ENCODE measurements around the gene RNF180.

Gene RNF180

DNA sequence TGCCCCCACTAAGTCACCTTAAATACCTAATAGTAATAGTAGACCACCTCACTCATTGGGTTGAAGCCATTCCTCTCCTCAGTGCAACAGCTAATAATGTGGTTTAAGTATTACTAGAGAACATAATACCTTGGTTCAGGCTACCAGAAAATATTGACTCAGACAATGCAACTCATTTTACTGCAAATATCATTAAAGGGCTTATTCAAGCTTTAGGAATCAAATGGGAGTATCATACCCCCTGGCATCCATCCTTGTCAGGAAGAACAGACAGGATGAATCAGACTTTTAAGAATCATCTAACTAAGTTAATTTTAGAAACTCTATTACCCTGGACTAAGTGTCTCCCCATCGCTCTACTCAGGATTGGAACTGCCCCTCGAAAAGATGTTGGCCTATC lies 6.8 kb upstream of the RNF180 start:
- H3K4me3 ChIP-seq (ENCODE audit: low read length) = no peak overlapping the region
- H3K9me3 ChIP-seq (ENCODE audit: control insufficient read depth, low read depth, low read length) = peaks cover 3% of the 10 kb centered on the region
- no peaks in the 10 kb centered on the region for H3K4me1 ChIP-seq (ENCODE audit: control insufficient read depth, low read depth, low read length)
- H3K27me3 ChIP-seq (ENCODE audit: control insufficient read depth, insufficient read depth, low read length) = no peaks in the 10 kb centered on the region
- no peak overlapping the region for H3K9ac ChIP-seq (ENCODE audit: low read length)
- no peaks in the 10 kb centered on the region for H3K36me3 ChIP-seq (ENCODE audit: control insufficient read depth, low read depth, low read length)
- no peak overlapping the region for H3K27ac ChIP-seq (ENCODE audit: low read length)

DNA sequence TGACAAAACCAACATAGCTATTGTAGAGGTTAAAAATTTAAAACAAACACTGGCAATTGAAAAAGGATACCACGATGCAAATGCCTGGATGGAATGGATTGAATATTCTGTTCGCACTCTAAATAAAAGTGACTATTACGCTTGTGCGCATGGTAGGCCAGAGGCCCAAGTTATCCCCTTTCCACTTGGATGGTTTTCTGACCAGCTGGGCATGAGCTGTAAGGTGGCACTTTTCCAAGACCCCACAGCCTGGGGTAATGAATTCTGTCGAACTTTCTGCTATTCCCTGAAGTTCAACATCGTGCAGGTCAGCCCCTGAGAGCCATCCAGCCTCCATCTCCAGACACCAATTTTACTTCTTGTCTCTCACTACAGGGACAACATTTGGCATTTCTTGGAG lies 5.4 kb upstream of the RNF180 start:
- Histone ChIP-seq H3K4me1 (ENCODE audit: control insufficient read depth, low read depth, low read length) (no peaks in the 10 kb centered on the region), H3K9ac (ENCODE audit: low read length) (no peak overlapping the region), H3K4me3 (ENCODE audit: low read length) (no peak overlapping the region), H3K27me3 (ENCODE audit: control insufficient read depth, insufficient read depth, low read length) (peaks cover 12% of the 10 kb centered on the region), H3K9me3 (ENCODE audit: control insufficient read depth, low read depth, low read length) (no peaks in the 10 kb centered on the region), H3K36me3 (ENCODE audit: control insufficient read depth, low read depth, low read length) (no peaks in the 10 kb centered on the region), H3K27ac (ENCODE audit: low read length) (no peak overlapping the region)

DNA sequence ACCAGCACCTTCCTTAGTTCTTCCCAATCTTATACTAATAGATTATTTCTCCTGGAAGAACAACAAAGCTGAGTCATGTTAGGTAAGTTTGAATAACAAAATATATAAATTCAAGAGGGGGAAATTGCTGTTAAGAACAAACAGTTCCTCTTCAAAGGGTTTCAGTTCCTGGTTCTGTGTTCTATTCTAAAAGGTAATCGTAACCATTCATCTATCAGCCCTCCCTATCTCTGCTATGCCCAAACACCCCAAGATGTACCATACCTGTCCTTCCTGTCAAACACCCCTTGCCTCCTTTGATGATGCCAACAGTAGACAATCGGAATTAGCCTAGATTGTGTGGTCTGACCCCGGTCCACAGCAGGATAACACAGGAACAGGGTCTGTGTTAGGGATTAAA lies 4.2 kb upstream of the RNF180 start:
- H3K4me1 ChIP-seq (ENCODE audit: control insufficient read depth, low read depth, low read length) = peaks cover 2% of the 10 kb centered on the region
- H3K9me3 ChIP-seq (ENCODE audit: control insufficient read depth, low read depth, low read length) = no peaks in the 10 kb centered on the region
- no peaks in the 10 kb centered on the region for H3K36me3 ChIP-seq (ENCODE audit: control insufficient read depth, low read depth, low read length)
- H3K9ac ChIP-seq (ENCODE audit: low read length) = no peak overlapping the region
- H3K27me3 ChIP-seq (ENCODE audit: control insufficient read depth, insufficient read depth, low read length) = peaks cover 22% of the 10 kb centered on the region
- no peak overlapping the region for H3K4me3 ChIP-seq (ENCODE audit: low read length)
- no peak overlapping the region for H3K27ac ChIP-seq (ENCODE audit: low read length)

DNA sequence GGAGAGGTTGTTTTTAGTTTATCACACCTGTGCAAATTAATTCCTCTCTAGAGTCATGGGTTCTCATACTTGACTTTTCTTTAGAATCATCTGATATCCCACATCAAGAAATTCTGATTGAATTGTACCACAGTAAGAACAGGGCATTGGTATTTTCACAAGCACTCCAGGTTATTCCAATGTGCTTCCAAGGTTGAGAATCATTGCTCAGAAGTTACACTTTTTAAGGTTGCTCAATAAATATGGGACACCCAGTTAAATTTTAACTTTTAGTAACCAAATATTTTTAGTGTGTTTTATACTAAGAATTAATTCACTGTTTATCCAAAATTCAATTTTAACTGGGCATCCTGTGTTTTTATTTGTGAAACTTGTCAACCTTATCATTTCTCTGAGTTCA lies 2.5 kb upstream of the RNF180 start:
- no peak overlapping the region for H3K4me3 ChIP-seq (ENCODE audit: low read length)
- no peaks in the 10 kb centered on the region for H3K36me3 ChIP-seq (ENCODE audit: control insufficient read depth, low read depth, low read length)
- H3K4me1 ChIP-seq (ENCODE audit: control insufficient read depth, low read depth, low read length) = peaks cover 3% of the 10 kb centered on the region
- peaks cover 32% of the 10 kb centered on the region for H3K27me3 ChIP-seq (ENCODE audit: control insufficient read depth, insufficient read depth, low read length)
- H3K9me3 ChIP-seq (ENCODE audit: control insufficient read depth, low read depth, low read length) = no peaks in the 10 kb centered on the region
- H3K9ac ChIP-seq (ENCODE audit: low read length) = no peak overlapping the region
- no peak overlapping the region for H3K27ac ChIP-seq (ENCODE audit: low read length)

DNA sequence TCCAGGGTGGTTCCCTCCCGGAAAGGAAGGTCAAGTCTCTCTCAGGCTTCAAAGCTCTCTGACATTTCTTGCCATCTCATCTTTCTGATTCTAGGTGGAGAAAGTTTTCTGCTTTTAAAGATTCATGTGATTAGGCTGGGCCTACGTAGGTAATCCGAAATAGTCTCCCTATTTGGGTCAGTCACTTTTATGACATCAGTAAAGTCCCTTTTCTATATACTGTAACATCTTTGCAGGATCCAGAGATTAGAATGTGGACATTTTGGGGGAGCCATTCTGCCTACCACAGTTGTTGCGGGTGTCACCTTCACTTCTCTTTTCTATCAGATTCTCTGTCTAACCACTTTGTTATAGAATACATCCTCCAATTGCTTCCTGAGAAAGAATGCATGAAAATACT lies 1.9 kb upstream of the RNF180 start:
- peaks cover 3% of the 10 kb centered on the region for H3K4me1 ChIP-seq (ENCODE audit: control insufficient read depth, low read depth, low read length)
- peaks cover 32% of the 10 kb centered on the region for H3K27me3 ChIP-seq (ENCODE audit: control insufficient read depth, insufficient read depth, low read length)
- no peaks in the 10 kb centered on the region for H3K36me3 ChIP-seq (ENCODE audit: control insufficient read depth, low read depth, low read length)
- H3K4me3 ChIP-seq (ENCODE audit: low read length) = no peak overlapping the region
- no peaks in the 10 kb centered on the region for H3K9me3 ChIP-seq (ENCODE audit: control insufficient read depth, low read depth, low read length)
- H3K9ac ChIP-seq (ENCODE audit: low read length) = no peak overlapping the region
- no peak overlapping the region for H3K27ac ChIP-seq (ENCODE audit: low read length)

DNA sequence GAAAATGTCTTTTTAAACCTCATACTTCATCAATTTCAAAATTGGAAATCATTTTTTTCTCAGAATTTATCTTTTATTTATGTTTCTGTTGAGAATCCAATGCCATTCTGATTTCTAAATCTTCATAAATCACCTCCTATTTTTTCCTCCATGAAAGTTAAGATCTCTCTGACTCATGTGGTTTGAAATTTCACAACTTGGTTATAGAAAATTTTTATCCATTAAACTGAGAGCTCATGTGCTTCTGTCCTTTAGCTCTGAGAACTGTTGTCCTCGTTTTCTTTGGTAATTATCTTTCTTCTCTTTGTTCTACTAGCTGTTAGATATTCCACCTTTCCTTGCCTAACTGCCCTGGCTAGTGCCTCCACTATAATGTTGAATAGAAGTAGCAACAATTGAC lies 1.5 kb upstream of the RNF180 start:
- Histone ChIP-seq H3K4me1 (ENCODE audit: control insufficient read depth, low read depth, low read length) (peaks cover 3% of the 10 kb centered on the region), H3K36me3 (ENCODE audit: control insufficient read depth, low read depth, low read length) (no peaks in the 10 kb centered on the region), H3K27ac (ENCODE audit: low read length) (no peak overlapping the region), H3K9me3 (ENCODE audit: control insufficient read depth, low read depth, low read length) (no peaks in the 10 kb centered on the region), H3K9ac (ENCODE audit: low read length) (no peak overlapping the region), H3K4me3 (ENCODE audit: low read length) (no peak overlapping the region), H3K27me3 (ENCODE audit: control insufficient read depth, insufficient read depth, low read length) (peaks cover 32% of the 10 kb centered on the region)

DNA sequence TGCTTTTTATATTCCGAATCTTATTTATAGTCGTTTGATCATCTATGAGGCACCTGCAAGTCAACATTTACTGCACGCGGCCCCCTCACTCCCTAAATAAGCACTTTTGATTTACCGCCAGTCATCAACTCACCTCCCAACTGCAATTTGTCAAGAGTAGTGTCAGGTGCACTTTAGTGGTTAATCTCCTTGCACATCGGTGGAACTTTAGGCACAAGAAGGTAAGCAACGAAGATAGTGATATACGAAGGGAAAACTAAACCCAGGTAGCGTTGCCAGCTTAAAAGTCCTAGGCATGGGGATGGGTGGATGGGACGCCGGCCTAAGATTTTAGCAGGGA lies 513 bp upstream of the RNF180 start:
- Histone ChIP-seq H3K9me3 (ENCODE audit: control insufficient read depth, low read depth, low read length) (no peaks in the 10 kb centered on the region), H3K27me3 (ENCODE audit: control insufficient read depth, insufficient read depth, low read length) (peaks cover 32% of the 10 kb centered on the region), H3K36me3 (ENCODE audit: control insufficient read depth, low read depth, low read length) (no peaks in the 10 kb centered on the region), H3K27ac (ENCODE audit: low read length) (no peak overlapping the region), H3K9ac (ENCODE audit: low read length) (peak overlapping the region; percentile 66), H3K4me3 (ENCODE audit: low read length) (peak overlapping the region; percentile 86), H3K4me1 (ENCODE audit: control insufficient read depth, low read depth, low read length) (peaks cover 3% of the 10 kb centered on the region)

DNA sequence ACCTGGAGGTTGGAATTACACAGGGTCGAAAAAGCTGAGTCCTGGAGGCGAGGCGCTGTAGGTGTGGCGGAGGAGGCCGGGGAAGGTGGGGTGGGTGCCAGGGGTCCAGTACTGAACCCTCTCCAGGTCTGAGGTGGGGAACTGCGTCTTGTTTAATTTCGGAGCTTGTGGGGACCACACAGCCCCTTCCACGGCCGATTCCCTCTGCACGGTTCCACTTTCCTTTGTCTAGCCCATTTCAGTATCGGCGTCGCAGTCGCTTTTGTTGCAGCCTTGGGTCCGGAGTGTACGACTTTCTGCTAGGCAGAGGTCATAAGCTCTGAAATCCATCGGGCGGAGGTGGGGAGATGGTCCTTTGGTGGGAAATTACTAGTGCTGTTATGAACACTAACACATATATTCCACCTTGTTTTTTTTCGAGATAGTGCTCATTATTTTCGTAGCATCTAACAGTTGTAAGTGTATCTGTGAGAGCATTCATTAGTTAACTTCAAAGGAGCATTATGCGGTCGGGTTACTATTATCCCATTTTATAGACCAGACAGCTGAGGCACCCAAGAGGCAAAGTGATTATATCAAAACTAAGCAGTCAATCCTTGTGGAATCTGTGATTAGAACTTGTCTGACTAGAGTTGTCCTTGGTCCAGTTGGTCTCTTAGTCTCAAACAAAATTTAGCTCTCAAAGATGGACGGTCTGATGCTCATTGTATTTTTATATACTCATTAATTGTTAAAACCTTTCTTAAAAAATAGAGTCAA lies 737 bp downstream of the RNF180 start:
- peak overlapping the region; percentile 66 for H3K9ac ChIP-seq (ENCODE audit: low read length)
- H3K27me3 ChIP-seq (ENCODE audit: control insufficient read depth, insufficient read depth, low read length) = peaks cover 32% of the 10 kb centered on the region
- H3K36me3 ChIP-seq (ENCODE audit: control insufficient read depth, low read depth, low read length) = no peaks in the 10 kb centered on the region
- H3K9me3 ChIP-seq (ENCODE audit: control insufficient read depth, low read depth, low read length) = no peaks in the 10 kb centered on the region
- H3K4me1 ChIP-seq (ENCODE audit: control insufficient read depth, low read depth, low read length) = peaks cover 3% of the 10 kb centered on the region
- H3K4me3 ChIP-seq (ENCODE audit: low read length) = peak overlapping the region; percentile 86
- H3K27ac ChIP-seq (ENCODE audit: low read length) = no peak overlapping the region

DNA sequence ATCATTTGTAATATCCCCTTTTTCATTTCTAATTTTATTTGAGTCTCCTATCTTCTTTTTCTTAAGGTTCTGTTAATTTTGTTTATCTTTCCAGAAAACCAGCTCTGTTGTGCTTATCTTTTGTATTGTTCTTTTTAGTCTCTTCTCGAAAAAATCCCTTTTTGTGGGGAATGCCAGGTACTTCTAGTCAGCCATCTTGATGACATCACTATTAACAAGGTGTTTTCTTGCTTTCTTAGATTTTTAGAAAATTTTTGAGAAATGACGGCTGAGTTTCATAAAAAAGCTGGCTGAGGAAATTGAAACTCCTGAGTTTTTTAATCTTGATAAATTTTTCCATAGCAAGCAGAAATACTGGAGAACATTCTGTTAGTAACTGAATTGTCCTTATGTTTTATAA lies 10.7 kb downstream of the RNF180 start:
- Histone ChIP-seq H3K27me3 (ENCODE audit: control insufficient read depth, insufficient read depth, low read length) (no peaks in the 10 kb centered on the region), H3K27ac (ENCODE audit: low read length) (no peak overlapping the region)

DNA sequence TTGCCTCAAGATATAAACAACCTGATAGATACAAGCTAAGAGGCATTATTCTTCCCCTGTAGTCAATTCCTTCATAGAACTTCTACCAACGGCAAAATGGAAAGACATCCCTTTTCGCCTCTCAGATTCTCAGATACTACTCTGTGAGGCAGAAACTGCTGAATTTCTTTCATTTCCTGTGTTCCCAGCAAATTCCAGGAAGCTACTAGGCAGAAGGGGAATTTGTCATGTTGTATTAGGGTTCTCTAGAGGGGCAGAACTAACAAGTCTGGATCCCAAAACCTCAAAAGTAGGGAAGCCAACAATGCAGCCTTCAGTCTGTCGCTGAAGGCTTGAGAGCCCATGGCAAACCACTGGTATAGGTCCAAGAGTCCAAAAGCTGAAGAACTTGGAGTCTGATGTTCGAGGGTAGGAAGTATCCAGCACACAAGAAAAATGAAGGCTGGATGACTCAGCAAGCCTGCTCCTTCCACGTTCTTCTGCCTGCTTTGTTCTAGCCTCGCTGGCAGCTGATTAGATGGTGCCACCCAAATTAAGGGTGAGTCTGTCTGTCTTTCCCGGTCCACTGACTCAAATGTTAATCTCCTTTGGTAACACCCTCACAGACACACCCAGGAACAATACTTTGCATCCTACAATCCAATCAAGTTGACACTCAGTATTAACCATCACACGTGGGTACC lies 15.2 kb downstream of the RNF180 start:
- Histone ChIP-seq H3K27ac (ENCODE audit: low read length) (no peak overlapping the region), H3K4me1 (ENCODE audit: control insufficient read depth, low read depth, low read length) (no peaks in the 10 kb centered on the region), H3K36me3 (ENCODE audit: control insufficient read depth, low read depth, low read length) (no peaks in the 10 kb centered on the region), H3K27me3 (ENCODE audit: control insufficient read depth, insufficient read depth, low read length) (no peaks in the 10 kb centered on the region), H3K4me3 (ENCODE audit: low read length) (no peak overlapping the region), H3K9me3 (ENCODE audit: control insufficient read depth, low read depth, low read length) (no peaks in the 10 kb centered on the region), H3K9ac (ENCODE audit: low read length) (no peak overlapping the region)

More for the DNA sequence above, 10.7 kb downstream of the RNF180 start:
- Histone ChIP-seq H3K9ac (ENCODE audit: low read length) (no peak overlapping the region), H3K4me1 (ENCODE audit: control insufficient read depth, low read depth, low read length) (no peaks in the 10 kb centered on the region), H3K36me3 (ENCODE audit: control insufficient read depth, low read depth, low read length) (no peaks in the 10 kb centered on the region), H3K4me3 (ENCODE audit: low read length) (no peak overlapping the region), H3K9me3 (ENCODE audit: control insufficient read depth, low read depth, low read length) (no peaks in the 10 kb centered on the region)

DNA sequence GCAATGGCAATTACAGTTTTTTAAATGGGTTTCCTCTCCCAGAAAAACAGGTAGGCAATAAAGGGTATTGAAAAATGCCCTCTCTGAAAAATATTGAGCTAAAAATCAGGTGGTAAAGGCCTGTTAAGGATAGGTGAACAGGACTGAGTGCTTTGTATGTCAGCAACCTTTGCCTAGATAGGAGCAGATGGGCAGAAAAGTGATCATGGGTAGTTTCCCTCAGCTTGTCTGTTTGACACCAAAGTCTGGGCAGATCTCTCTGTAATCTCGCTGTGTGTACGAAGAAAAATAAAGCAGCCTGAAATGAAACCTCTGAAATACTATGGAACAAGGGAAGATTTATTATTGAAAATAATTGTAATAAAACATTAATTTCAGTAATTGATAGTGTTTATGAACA lies 15.8 kb downstream of the RNF180 start:
- Histone ChIP-seq H3K9ac (ENCODE audit: low read length) (no peak overlapping the region), H3K27ac (ENCODE audit: low read length) (no peak overlapping the region), H3K36me3 (ENCODE audit: control insufficient read depth, low read depth, low read length) (no peaks in the 10 kb centered on the region), H3K27me3 (ENCODE audit: control insufficient read depth, insufficient read depth, low read length) (no peaks in the 10 kb centered on the region), H3K4me3 (ENCODE audit: low read length) (no peak overlapping the region), H3K4me1 (ENCODE audit: control insufficient read depth, low read depth, low read length) (no peaks in the 10 kb centered on the region), H3K9me3 (ENCODE audit: control insufficient read depth, low read depth, low read length) (no peaks in the 10 kb centered on the region)

DNA sequence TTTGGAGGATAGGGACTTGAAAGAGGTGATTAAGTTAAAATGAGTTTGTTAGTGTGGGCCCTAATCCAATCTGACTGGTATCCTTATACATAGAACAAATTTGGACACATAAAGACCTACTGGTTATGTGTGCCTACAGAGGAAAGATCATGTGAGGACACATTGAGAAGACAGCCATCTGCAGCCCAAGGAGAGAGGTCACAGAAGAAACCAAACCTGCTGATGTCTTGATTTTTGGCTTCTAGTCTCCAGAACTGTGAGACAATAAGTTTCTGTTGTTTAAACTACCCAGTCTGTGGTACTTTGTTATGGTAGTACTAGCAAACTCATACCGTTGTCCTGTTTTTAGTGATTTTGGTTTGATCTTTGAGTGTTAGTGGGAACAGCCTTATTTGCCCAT lies 18.3 kb downstream of the RNF180 start:
- no peaks in the 10 kb centered on the region for H3K4me1 ChIP-seq (ENCODE audit: control insufficient read depth, low read depth, low read length)
- H3K4me3 ChIP-seq (ENCODE audit: low read length) = no peak overlapping the region
- no peaks in the 10 kb centered on the region for H3K9me3 ChIP-seq (ENCODE audit: control insufficient read depth, low read depth, low read length)
- no peaks in the 10 kb centered on the region for H3K36me3 ChIP-seq (ENCODE audit: control insufficient read depth, low read depth, low read length)
- no peak overlapping the region for H3K9ac ChIP-seq (ENCODE audit: low read length)
- H3K27me3 ChIP-seq (ENCODE audit: control insufficient read depth, insufficient read depth, low read length) = no peaks in the 10 kb centered on the region
- H3K27ac ChIP-seq (ENCODE audit: low read length) = no peak overlapping the region
